Measurements from ENCODE around the gene MOSPD3. TPM values are rescaled to one million over a fixed set of nuclear protein-coding genes. Genes with fewer than 3 reads are reported as not detected.

Gene MOSPD3
- total and polyA plus RNA-seq, 2 of the 13 experiments (the other 11 are each of a cell fraction or from before 2014, with no cell fraction given), result 7.6 to 8.8 TPM

DNA sequence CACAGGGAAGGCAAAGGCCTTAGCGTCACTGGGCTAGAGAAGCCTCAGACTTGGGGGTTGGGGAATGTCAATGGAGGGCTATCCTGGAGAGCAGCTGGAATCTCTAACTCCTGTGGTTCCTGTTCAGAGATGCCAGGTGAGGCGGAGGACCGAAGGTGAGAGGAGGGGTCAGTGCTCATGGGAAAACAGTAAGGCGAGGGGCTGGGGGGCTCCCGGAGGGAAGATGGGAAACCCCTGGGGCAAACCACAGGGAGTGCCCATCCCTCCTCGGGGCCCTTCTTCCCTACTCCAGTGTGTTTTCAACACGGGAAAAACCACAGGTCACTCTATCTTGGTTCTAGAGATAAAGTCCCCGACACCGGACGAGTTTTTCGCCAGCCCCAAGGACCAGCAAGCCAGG is 29.7 kb upstream of the MOSPD3 start:
- WGBS (ENCODE audit: low lambda C conversion rate), result 89% methylated on average over 10 of the region's 11 CpGs
- ChIA-PET POLR2A (no interaction called here), CTCF (ENCODE audit: low intra/inter-chr PET ratio, low total read pairs) (no interaction called here)
- FAIRE-seq (no peak), ATAC-seq (no peak), DNase-seq (ENCODE audit: low spot score) (no peak)
- no peak overlapping the region for H3K9ac ChIP-seq (ENCODE audit: insufficient read depth, low read depth, low read length)
- no peak overlapping the region for H3K27ac ChIP-seq (ENCODE audit: extremely low read length, insufficient read depth, low read length)
- H3K4me3 ChIP-seq (replicated peaks in 1 of 3; ENCODE audit: insufficient read depth in 1 of 3, low read depth in 2 of 3, low read length in 3 of 3), result no peak overlapping the region
- no TSS peak for BruUV-seq (replicated peaks)
- H3K27me3 ChIP-seq (ENCODE audit: control insufficient read depth in 1 of 2, insufficient read depth in 2 of 2, low read length in 2 of 2), result no peaks in the 10 kb centered on the region; a peak in 1 of 5 replicates
- peaks cover 8% of the 10 kb centered on the region; the same call in 1 of the 2 replicates for H4K20me1 ChIP-seq (ENCODE audit: insufficient read depth, low read length)
- TF ChIP-seq TBX2 (CRISPR knock-in tag; IDR thresholded peaks at IDR 0.05; ENCODE audit: borderline replicate concordance) (no peak), ZBED4 (CRISPR knock-in tag; IDR thresholded peaks at IDR 0.05; ENCODE audit: borderline replicate concordance) (no peak), ARID2 (CRISPR knock-in tag; IDR thresholded peaks at IDR 0.05; ENCODE audit: borderline replicate concordance) (no peak), ZNF687 (CRISPR knock-in tag; IDR thresholded peaks at IDR 0.05) (no peak), ERF (CRISPR knock-in tag; IDR thresholded peaks at IDR 0.05) (no peak), ZNF501 (CRISPR knock-in tag; IDR thresholded peaks at IDR 0.05) (no peak), ZNF331 (CRISPR knock-in tag; IDR thresholded peaks at IDR 0.05) (no peak)
- TF ChIP-seq, protein P1, sequence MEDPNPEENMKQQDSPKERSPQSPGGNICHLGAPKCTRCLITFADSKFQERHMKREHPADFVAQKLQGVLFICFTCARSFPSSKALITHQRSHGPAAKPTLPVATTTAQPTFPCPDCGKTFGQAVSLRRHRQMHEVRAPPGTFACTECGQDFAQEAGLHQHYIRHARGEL (CRISPR knock-in tag; IDR thresholded peaks at IDR 0.05), result no peak
- TF ChIP-seq, protein P2, sequence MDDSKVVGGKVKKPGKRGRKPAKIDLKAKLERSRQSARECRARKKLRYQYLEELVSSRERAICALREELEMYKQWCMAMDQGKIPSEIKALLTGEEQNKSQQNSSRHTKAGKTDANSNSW (CRISPR knock-in tag; IDR thresholded peaks at IDR 0.05; ENCODE audit: borderline replicate concordance), result no peak
- TF ChIP-seq, protein P3, sequence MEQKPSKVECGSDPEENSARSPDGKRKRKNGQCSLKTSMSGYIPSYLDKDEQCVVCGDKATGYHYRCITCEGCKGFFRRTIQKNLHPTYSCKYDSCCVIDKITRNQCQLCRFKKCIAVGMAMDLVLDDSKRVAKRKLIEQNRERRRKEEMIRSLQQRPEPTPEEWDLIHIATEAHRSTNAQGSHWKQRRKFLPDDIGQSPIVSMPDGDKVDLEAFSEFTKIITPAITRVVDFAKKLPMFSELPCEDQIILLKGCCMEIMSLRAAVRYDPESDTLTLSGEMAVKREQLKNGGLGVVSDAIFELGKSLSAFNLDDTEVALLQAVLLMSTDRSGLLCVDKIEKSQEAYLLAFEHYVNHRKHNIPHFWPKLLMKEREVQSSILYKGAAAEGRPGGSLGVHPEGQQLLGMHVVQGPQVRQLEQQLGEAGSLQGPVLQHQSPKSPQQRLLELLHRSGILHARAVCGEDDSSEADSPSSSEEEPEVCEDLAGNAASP (CRISPR knock-in tag; IDR thresholded peaks at IDR 0.05; ENCODE audit: borderline replicate concordance), result no peak
- H3K79me2 ChIP-seq (ENCODE audit: insufficient read depth, low read length), result peaks cover 6% of the 10 kb centered on the region
- H3K36me3 ChIP-seq (replicated peaks in 1 of 2; ENCODE audit: control insufficient read depth in 1 of 2, insufficient read depth in 2 of 2, low read length in 2 of 2), result peaks cover 10 to 24% of the 10 kb centered on the region in 2 experiments; a peak in 4 of 5 replicates
- in situ Hi-C loops (cut with HindIII; ENCODE audit: extremely low pct_ligation_motif_present, low pct_unique_long_range_greater_than_20kb), result no loop called here
- no peak overlapping the region for H3K4me2 ChIP-seq (ENCODE audit: low read depth, low read length)
- peaks cover 20% of the 10 kb centered on the region for H3K4me1 ChIP-seq (ENCODE audit: insufficient read depth, low read length)
- H3K9me3 ChIP-seq (ENCODE audit: low read length), result no peaks in the 10 kb centered on the region
- H2AFZ ChIP-seq (ENCODE audit: low read length), result no peak overlapping the region
- intact Hi-C loops (cut with micrococcal nuclease; ENCODE audit: unreplicated experiment), result no loop called here
